B cell (primary cell): ENCODE measurements around the gene OPN1SW. TPM values are rescaled to one million over a fixed set of nuclear protein-coding genes. Genes with fewer than 3 reads are reported as not detected.

ENCODE experiments used
- ATAC-seq: fragments of 200-7000 bp; cut with Tn5 transposase; one replicate; pipeline ENCODE4 v1.10.0; 2021; ENCODE audit warnings: low read depth, mild to moderate bottlenecking, moderate number of reproducible peaks, moderate library complexity
- CTCF ChIA-PET: fragments of 350-600 bp; sonication (Branson Sonifier 250); formaldehyde crosslinking; loops from one replicate; lab custom pipeline; 2021; ENCODE audit warnings: antibody characterized with exemption, inconsistent platforms; lab: Charles Lee
- POLR2A ChIA-PET: fragments of 350-600 bp; sonication (Branson Sonifier 250); formaldehyde crosslinking; loops from one replicate; lab custom pipeline; 2021; ENCODE audit warnings: antibody characterized with exemption; lab: Charles Lee
- DNase-seq: peaks from one replicate; pipeline ENCODE4 v3.0.0; 2013
- H2AFZ ChIP-seq: 2 replicates; pipeline ENCODE4 v1.6.1; 2012; ENCODE audit warnings: mild to moderate bottlenecking, low read depth, low read length; ENCODE audit not compliant: insufficient read depth, poor library complexity, severe bottlenecking
- H3K27ac ChIP-seq, 2 donors: 1 replicate in 1 of 2; 2 replicates in 1 of 2; pipeline ENCODE4 v1.5.1; 2012 to 2013; ENCODE audit warnings: low read length in 2 of 2, mild to moderate bottlenecking in 2 of 2, moderate library complexity in 1 of 2
- H3K27me3 ChIP-seq, 4 experiments: fragments of 200-600 bp in 1 of 4; sonication (generic) in 1 of 4; replicated peaks in 1 of 4; 1 replicate in 2 of 4; 2 replicates in 2 of 4; pipeline versions ENCODE4 v1.6.1 to v1.7.0; 2013 to 2016; ENCODE audit warnings: low read length in 3 of 4, mild to moderate bottlenecking in 2 of 4, mixed read lengths in 1 of 4, moderate library complexity in 1 of 4; ENCODE audit not compliant: insufficient read depth in 4 of 4, control insufficient read depth in 3 of 4; ENCODE audit errors: control extremely low read depth in 1 of 4
- H3K36me3 ChIP-seq, 2 experiments: replicated peaks in 1 of 2; 1 replicate in 1 of 2; 2 replicates in 1 of 2; pipeline versions ENCODE4 v1.6.1 to v1.7.1; 2013; ENCODE audit warnings: low read length in 1 of 2; ENCODE audit not compliant: insufficient read depth in 2 of 2, control insufficient read depth in 1 of 2; ENCODE audit errors: control extremely low read depth in 1 of 2, extremely low read depth in 1 of 2
- H3K4me1 ChIP-seq, 2 donors: fragments of 200-600 bp in 1 of 2; sonication (generic) in 1 of 2; 1 replicate in 1 of 2; 2 replicates in 1 of 2; pipeline versions ENCODE4 v1.5.1 to v1.6.1; 2013 to 2017; ENCODE audit warnings: low read length in 2 of 2; ENCODE audit not compliant: control insufficient read depth in 2 of 2, insufficient read depth in 2 of 2
- H3K4me2 ChIP-seq: replicated peaks from 2 replicates; pipeline ENCODE3; 2012; ENCODE audit warnings: mild to moderate bottlenecking, low read depth, low read length; ENCODE audit not compliant: poor library complexity, severe bottlenecking
- H3K4me3 ChIP-seq, 5 experiments: fragments of 200-600 bp in 1 of 5; sonication (generic) in 1 of 5; 1 replicate in 3 of 5; 2 replicates in 2 of 5; pipeline versions ENCODE4 v1.5.1 to v1.7.0; 2011 to 2016; ENCODE audit warnings: low read length in 4 of 5, mild to moderate bottlenecking in 4 of 5, low read depth in 2 of 5, control low read depth in 1 of 5, moderate library complexity in 1 of 5; ENCODE audit not compliant: insufficient read depth in 1 of 5; ENCODE audit errors: control extremely low read depth in 1 of 5, extremely low read depth in 1 of 5
- H3K79me2 ChIP-seq: fragments of 200-600 bp; sonication (generic); one replicate; pipeline ENCODE4 v1.6.0; 2016; ENCODE audit warnings: low read length; ENCODE audit not compliant: control insufficient read depth, insufficient read depth
- H3K9ac ChIP-seq: fragments of 200-600 bp; sonication (generic); 2 replicates; pipeline ENCODE4 v1.6.1; 2017; ENCODE audit warnings: mild to moderate bottlenecking, low read length, moderate library complexity
- H3K9me3 ChIP-seq, 3 donors: one replicate each; pipeline versions ENCODE4 v1.6.1 to v1.7.1; 2013; ENCODE audit warnings: low read length in 2 of 3; ENCODE audit not compliant: control insufficient read depth in 2 of 3, insufficient read depth in 1 of 3; ENCODE audit errors: control extremely low read depth in 1 of 3
- H4K20me1 ChIP-seq: 2 replicates; pipeline ENCODE4 v1.6.0; 2012; ENCODE audit warnings: mild to moderate bottlenecking, low read length; ENCODE audit not compliant: insufficient read depth, control insufficient read depth, poor library complexity, severe bottlenecking
- H3K27ac Mint-ChIP-seq: one replicate; pipeline ENCODE4 v1.8.0; 2021; ENCODE audit warnings: mixed read lengths
- H3K27me3 Mint-ChIP-seq: one replicate; pipeline ENCODE4 v1.8.0; 2021; ENCODE audit warnings: mixed read lengths
- H3K4me1 Mint-ChIP-seq: one replicate; pipeline ENCODE4 v1.8.0; 2021; ENCODE audit warnings: mixed read lengths
- H3K4me3 Mint-ChIP-seq: one replicate; pipeline ENCODE4 v1.8.0; 2021; ENCODE audit warnings: mixed read lengths
- H3K9me3 Mint-ChIP-seq: one replicate; pipeline ENCODE4 v1.8.0; 2022; ENCODE audit warnings: mixed read lengths; ENCODE audit not compliant: insufficient read depth
- EZH2 ChIP-seq: IDR thresholded peaks from 2 replicates; pipeline ENCODE4 v1.6.1; 2012; ENCODE audit warnings: borderline replicate concordance, low read depth, mild to moderate bottlenecking, moderate library complexity, low read length; ENCODE audit not compliant: insufficient read depth, poor library complexity, severe bottlenecking
- WGBS: methylation state at CpG from one replicate; pipeline ENCODE4 v1.1.5; 2013; ENCODE audit warnings: missing lambda C conversion rate; ENCODE audit not compliant: insufficient coverage; 5-methylcytosine and 5-hydroxymethylcytosine counted together
- intact Hi-C: fragments of 100-400 bp; cut with micrococcal nuclease; formaldehyde crosslinking; loops from one replicate; pipeline ENCODE4 v1.10.0; 2022
- polyA plus RNA-seq: library from polyadenylated mRNA; depleted of rRNA; stranded (reverse); fragments of >200 nt; gene quantifications from 2 replicates; pipeline ENCODE4 v1.2.3, GENCODE V29; 2012
- total RNA-seq, 2 donors: library from RNA; stranded (reverse); fragments of 120-200 nt in 1 of 2; gene quantifications; 1 replicate in 1 of 2; 2 replicates in 1 of 2; pipeline versions ENCODE4 v1.2.3 to v1.2.4, GENCODE V29; 2013 to 2022
- TF ChIP-seq, protein P1 (sequence below): fragments of 200-600 bp; IDR thresholded peaks from one replicate; pipeline ENCODE4 v1.8.0; 2022; ENCODE audit warnings: antibody characterized with exemption, mild to moderate bottlenecking

OPN1SW gene
- total and polyA plus RNA-seq, 2 donors (not counting 1 experiment from before 2014, with no cell fraction given), result not detected

DNA sequence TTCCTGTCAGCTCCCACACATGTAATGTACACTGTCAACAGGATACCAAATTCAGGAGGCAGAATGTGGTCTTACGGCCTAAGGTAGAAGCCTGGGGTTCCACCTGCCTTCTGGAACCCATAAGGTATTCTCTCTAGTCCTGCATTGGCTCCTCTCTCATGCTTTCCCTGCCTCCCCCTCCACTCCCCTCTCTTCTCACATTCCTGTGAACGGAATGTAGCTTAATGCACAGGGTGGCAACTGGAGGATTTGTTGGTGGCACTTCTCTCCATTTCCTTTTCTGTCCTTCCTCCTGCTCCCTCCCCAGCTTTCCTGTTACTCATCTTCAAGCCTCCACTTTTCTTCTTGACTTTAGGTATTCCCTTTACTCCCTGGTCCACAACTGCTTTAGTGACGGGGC, 43.1 kb upstream of the OPN1SW start:
- DNase-seq, result no peak
- intact Hi-C loops, result no loop called here
- Mint-ChIP-seq H3K9me3 (no peaks in the 10 kb centered on the region), H3K27ac (no peak overlapping the region), H3K27me3 (no peaks in the 10 kb centered on the region), H3K4me1 (no peaks in the 10 kb centered on the region), H3K4me3 (no peak overlapping the region)
- no peaks in the 10 kb centered on the region for H3K79me2 ChIP-seq
- ATAC-seq, result no peak
- no peak overlapping the region for H3K9ac ChIP-seq
- no peaks in the 10 kb centered on the region for H3K4me1 ChIP-seq
- H3K4me2 ChIP-seq, result no peak overlapping the region
- H4K20me1 ChIP-seq, result no peaks in the 10 kb centered on the region
- no peak overlapping the region for H2AFZ ChIP-seq
- TF ChIP-seq EZH2, result no peak
- TF ChIP-seq, protein P1, sequence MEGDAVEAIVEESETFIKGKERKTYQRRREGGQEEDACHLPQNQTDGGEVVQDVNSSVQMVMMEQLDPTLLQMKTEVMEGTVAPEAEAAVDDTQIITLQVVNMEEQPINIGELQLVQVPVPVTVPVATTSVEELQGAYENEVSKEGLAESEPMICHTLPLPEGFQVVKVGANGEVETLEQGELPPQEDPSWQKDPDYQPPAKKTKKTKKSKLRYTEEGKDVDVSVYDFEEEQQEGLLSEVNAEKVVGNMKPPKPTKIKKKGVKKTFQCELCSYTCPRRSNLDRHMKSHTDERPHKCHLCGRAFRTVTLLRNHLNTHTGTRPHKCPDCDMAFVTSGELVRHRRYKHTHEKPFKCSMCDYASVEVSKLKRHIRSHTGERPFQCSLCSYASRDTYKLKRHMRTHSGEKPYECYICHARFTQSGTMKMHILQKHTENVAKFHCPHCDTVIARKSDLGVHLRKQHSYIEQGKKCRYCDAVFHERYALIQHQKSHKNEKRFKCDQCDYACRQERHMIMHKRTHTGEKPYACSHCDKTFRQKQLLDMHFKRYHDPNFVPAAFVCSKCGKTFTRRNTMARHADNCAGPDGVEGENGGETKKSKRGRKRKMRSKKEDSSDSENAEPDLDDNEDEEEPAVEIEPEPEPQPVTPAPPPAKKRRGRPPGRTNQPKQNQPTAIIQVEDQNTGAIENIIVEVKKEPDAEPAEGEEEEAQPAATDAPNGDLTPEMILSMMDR, result no peak
- H3K4me3 ChIP-seq, result no peak overlapping the region
- CTCF ChIA-PET, result no interaction called here
- H3K27ac ChIP-seq, result no peak overlapping the region
- no peaks in the 10 kb centered on the region for H3K36me3 ChIP-seq
- H3K9me3 ChIP-seq, result no peaks in the 10 kb centered on the region
- POLR2A ChIA-PET, result no interaction called here
- 100% methylated on average over 3 of the region's 3 CpGs for WGBS
- H3K27me3 ChIP-seq, result peaks cover 0 to 4% (median 0%) of the 10 kb centered on the region in 4 experiments

DNA sequence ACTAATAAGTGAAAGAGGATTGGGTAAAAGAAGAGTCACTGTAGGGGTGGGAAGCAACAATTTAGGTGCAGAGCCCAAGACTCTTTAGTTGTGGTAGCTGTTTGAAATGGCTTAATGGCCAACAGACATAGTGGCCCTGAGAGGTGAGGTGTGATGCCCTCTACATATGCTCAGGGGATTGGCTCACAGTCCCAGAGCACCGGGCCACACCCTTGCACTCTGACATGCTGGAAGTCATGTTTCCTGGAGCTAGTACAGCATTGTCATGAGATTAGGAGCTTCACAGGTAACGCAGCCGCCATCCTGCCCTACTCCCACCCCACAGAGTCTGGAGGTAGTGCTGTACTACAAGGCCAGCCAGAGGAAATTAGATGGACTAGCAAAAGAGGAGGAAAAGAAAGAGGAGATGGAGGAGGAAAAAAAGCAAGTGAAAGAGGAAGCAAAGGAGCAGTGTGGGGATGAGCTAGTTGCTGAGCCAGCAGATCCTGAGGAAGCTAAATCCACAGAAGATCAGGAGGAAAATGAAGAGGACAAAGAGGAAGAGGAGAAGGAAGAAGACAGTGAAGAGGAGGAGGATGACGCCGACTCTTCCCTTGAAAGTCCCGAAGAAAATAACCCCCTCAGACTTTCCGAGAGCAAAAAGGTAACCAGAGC, 39.8 kb upstream of the OPN1SW start:
- no peaks in the 10 kb centered on the region for H4K20me1 ChIP-seq
- Mint-ChIP-seq H3K4me3 (no peak overlapping the region), H3K27me3 (no peaks in the 10 kb centered on the region), H3K9me3 (no peaks in the 10 kb centered on the region), H3K27ac (no peak overlapping the region), H3K4me1 (no peaks in the 10 kb centered on the region)
- intact Hi-C loops, result no loop called here
- H3K36me3 ChIP-seq, result no peaks in the 10 kb centered on the region
- H3K4me1 ChIP-seq, result no peaks in the 10 kb centered on the region
- H3K79me2 ChIP-seq, result no peaks in the 10 kb centered on the region
- DNase-seq (no peak), ATAC-seq (no peak)
- H3K27ac ChIP-seq, result no peak overlapping the region
- ChIA-PET POLR2A (no interaction called here), CTCF (no interaction called here)
- no peaks in the 10 kb centered on the region for H3K9me3 ChIP-seq
- H3K4me2 ChIP-seq, result no peak overlapping the region
- no peak for TF ChIP-seq EZH2
- TF ChIP-seq, protein P1, result no peak
- H2AFZ ChIP-seq, result no peak overlapping the region
- peaks cover 0 to 4% (median 0%) of the 10 kb centered on the region in 4 experiments for H3K27me3 ChIP-seq
- 100% methylated on average over 2 of the region's 7 CpGs for WGBS
- no peak overlapping the region for H3K9ac ChIP-seq
- no peak overlapping the region for H3K4me3 ChIP-seq
